Activated CD4-positive, alpha-beta T cell treated with anti-CD3 and anti-CD28 coated beads, Interleukin-2, Interleukin-4, amounts not matched to agents 100 ng/mL and 50 ng/mL, durations not matched to agents 16 hours and 8 hours (primary cell): ENCODE measurements around the gene TAPBP.
"Not testable (repeated sequence)": the region's sequence is repeated elsewhere in the genome, so short reads cannot be mapped to it uniquely, and the experiment has no call there.

Experiments used
- DNase-seq: peaks from one replicate; pipeline ENCODE4 v3.0.0-alpha.2; 2020; ENCODE audit warnings: low spot score

TAPBP gene

GRCh38 chr6:33276581-33276863, 37.4 kb downstream of the TAPBP start:
- DNase-seq = no peak

- peak; percentile 33 for DNase-seq
These were observed 37.9 kb downstream of the TAPBP start for GRCh38 chr6:33275795-33276580.

- DNase-seq = no peak
These were observed 39.7 kb downstream of the TAPBP start for GRCh38 chr6:33273924-33274902.

GRCh38 chr6:33273129-33273923, 40.6 kb downstream of the TAPBP start:
- DNase-seq = no peak

- no peak for DNase-seq
These were observed 41.4 kb downstream of the TAPBP start for GRCh38 chr6:33272275-33273128.

GRCh38 chr6:33271468-33272274, 42.2 kb downstream of the TAPBP start, which contains the start of the genes RPS18 and VPS52:
Gene RPS18, plus strand, starts transcription at chr6:33272075. Its CDS starts 45 bp downstream, at chr6:33272120.
Gene VPS52, minus strand, starts transcription at chr6:33271876. Its CDS starts 201 bp downstream, at chr6:33271675.
- peak; percentile 97 for DNase-seq

- DNase-seq = no peak
These were observed 42.8 kb downstream of the TAPBP start for GRCh38 chr6:33271117-33271467.

- DNase-seq = no peak
These were observed 49.9 kb downstream of the TAPBP start for GRCh38 chr6:33264015-33264414.

GRCh38 chr6:33262490-33262889, 51.4 kb downstream of the TAPBP start:
- not testable (repeated sequence) for DNase-seq

GRCh38 chr6:33259032-33259431, 54.8 kb downstream of the TAPBP start:
- DNase-seq = no peak

GRCh38 chr6:33254591-33254990, 59.3 kb downstream of the TAPBP start:
- no peak for DNase-seq

- no peak for DNase-seq
These were observed 61.1 kb downstream of the TAPBP start for GRCh38 chr6:33252759-33253158.

GRCh38 chr6:33251395-33252012, 62.4 kb downstream of the TAPBP start:
- no peak for DNase-seq

- DNase-seq = no peak
These were observed 63.1 kb downstream of the TAPBP start for GRCh38 chr6:33250731-33251130.

GRCh38 chr6:33249732-33250630, 63.9 kb downstream of the TAPBP start:
- peak; percentile 27 for DNase-seq
